Nephron (organoid): ENCODE data around the gene SYT2.

Source experiments
- H3K27ac Mint-ChIP-seq, 3 experiments: 2 replicates each; pipeline ENCODE4 v1.8.0; 2020; ENCODE audit warnings: mixed read lengths in 3 of 3, mild to moderate bottlenecking in 2 of 3, moderate library complexity in 1 of 3
- H3K27me3 Mint-ChIP-seq: 2 replicates; pipeline ENCODE4 v1.8.0; 2021; ENCODE audit warnings: low read depth, mild to moderate bottlenecking, moderate library complexity, mixed read lengths
- H3K36me3 Mint-ChIP-seq: 2 replicates; pipeline ENCODE4 v1.8.0; 2020; ENCODE audit warnings: low read depth, mixed read lengths
- H3K4me1 Mint-ChIP-seq: 2 replicates; pipeline ENCODE4 v1.8.0; 2020; ENCODE audit warnings: mixed read lengths
- H3K4me3 Mint-ChIP-seq, 3 experiments: 2 replicates each; pipeline ENCODE4 v1.8.0; 2020; ENCODE audit warnings: mild to moderate bottlenecking in 3 of 3, mixed read lengths in 3 of 3, moderate library complexity in 2 of 3
- H3K9me3 Mint-ChIP-seq: 2 replicates; pipeline ENCODE4 v1.8.0; 2020; ENCODE audit warnings: mixed read lengths
- TF ChIP-seq, protein P1 (sequence below), 3 experiments: fragments of 200-600 bp; sonication (generic); IDR thresholded peaks; one replicate each; pipeline ENCODE4 v1.5.0; 2021; ENCODE audit warnings: antibody characterized with exemption in 3 of 3; ENCODE audit not compliant: unreplicated experiment in 3 of 3

Gene SYT2

DNA sequence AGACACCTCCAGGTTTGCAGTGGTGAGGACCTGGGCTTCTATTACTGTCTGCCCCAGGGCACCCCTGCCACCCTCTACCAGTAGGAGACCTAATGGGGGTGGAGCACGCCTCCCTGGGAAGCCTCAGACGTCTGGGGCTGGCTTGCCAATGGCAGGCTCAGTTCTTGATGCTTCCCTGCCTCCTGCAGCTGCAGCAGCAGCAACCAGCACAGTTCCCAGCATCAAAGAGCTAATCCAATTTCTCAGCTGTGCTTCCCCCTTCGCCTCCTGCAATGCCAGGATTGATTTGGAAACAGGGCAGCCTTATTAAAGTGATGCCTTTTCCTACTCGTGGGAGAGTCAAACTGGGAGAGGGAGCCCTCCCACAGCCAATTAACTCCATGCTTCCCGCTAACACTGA, 8.2 kb downstream of the SYT2 start:
- TF ChIP-seq, protein P1, sequence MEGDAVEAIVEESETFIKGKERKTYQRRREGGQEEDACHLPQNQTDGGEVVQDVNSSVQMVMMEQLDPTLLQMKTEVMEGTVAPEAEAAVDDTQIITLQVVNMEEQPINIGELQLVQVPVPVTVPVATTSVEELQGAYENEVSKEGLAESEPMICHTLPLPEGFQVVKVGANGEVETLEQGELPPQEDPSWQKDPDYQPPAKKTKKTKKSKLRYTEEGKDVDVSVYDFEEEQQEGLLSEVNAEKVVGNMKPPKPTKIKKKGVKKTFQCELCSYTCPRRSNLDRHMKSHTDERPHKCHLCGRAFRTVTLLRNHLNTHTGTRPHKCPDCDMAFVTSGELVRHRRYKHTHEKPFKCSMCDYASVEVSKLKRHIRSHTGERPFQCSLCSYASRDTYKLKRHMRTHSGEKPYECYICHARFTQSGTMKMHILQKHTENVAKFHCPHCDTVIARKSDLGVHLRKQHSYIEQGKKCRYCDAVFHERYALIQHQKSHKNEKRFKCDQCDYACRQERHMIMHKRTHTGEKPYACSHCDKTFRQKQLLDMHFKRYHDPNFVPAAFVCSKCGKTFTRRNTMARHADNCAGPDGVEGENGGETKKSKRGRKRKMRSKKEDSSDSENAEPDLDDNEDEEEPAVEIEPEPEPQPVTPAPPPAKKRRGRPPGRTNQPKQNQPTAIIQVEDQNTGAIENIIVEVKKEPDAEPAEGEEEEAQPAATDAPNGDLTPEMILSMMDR (IDR thresholded peaks at IDR 0.05; ENCODE audit: unreplicated experiment in 3 of 3), result no peak
- Mint-ChIP-seq H3K27ac (no peak overlapping the region), H3K27me3 (peaks cover 53% of the 10 kb centered on the region), H3K4me3 (no peak overlapping the region), H3K36me3 (no peaks in the 10 kb centered on the region), H3K4me1 (no peaks in the 10 kb centered on the region), H3K9me3 (no peaks in the 10 kb centered on the region)

DNA sequence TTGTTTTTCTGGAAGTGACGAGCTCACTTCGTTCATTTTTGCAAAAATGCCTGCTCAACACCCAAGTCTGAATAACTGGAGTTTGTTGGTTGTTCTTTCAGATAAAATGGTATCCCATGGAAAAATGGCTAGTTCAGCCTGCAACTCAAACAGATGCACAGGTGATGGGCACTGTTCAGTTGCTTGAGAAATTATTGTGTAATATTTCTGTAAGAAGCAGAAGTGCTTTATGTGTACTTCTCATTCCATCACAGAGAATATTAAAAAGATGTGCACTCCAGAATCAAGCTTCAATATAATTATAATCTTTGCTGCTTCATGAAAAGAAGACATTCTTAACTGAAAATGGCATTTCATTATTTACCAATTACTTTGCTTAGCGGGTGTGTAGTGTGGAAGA, 9.1 kb downstream of the SYT2 start:
- Mint-ChIP-seq H3K9me3 (no peaks in the 10 kb centered on the region), H3K4me3 (no peak overlapping the region), H3K27me3 (peaks cover 50% of the 10 kb centered on the region), H3K36me3 (no peaks in the 10 kb centered on the region), H3K4me1 (no peaks in the 10 kb centered on the region), H3K27ac (no peak overlapping the region)
- TF ChIP-seq, protein P1 (IDR thresholded peaks at IDR 0.05; ENCODE audit: unreplicated experiment in 3 of 3), result no peak

DNA sequence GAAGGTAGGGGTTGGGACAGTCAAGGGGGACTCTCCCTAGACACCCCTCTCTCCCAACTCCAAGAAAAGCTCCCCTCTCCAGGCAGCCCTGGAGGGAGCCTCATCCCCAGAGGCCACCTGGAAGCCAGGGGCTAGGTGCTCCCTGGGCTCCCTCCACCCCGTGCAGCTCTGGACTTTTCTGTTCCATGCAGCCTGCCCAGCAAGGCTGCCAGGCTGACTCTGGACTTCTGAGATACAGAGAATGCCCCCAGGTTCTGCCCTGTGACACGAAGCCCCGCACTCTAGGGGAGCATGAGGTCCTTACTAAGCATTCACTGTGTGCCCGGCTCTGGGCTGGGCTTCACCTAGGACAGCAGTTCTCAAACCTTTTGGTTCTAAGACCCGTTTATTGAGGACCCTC, 10.2 kb downstream of the SYT2 start:
- Mint-ChIP-seq H3K36me3 (no peaks in the 10 kb centered on the region), H3K27me3 (peaks cover 49% of the 10 kb centered on the region), H3K9me3 (no peaks in the 10 kb centered on the region), H3K4me1 (no peaks in the 10 kb centered on the region), H3K4me3 (no peak overlapping the region), H3K27ac (no peak overlapping the region)
- TF ChIP-seq, protein P1 (IDR thresholded peaks at IDR 0.05; ENCODE audit: unreplicated experiment in 3 of 3), result no peak

DNA sequence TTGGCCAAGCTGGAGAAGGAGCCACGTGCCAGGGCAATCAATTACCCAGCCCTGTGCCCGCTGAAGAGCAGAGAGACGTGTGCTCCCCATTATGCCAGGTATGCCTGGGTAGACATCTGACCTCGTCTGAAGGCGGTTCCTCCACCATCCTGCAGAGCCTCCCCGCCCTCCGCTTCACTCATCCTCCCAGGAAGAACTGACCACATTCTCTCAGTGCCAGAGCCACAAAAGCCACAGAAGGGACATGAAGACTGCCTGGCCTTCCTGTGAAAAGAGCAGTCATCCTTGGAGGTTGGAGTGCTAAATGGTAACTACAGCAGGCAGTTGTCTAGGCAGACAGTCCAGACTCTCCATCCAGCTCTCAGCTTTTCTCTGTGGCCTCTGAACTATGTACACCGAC, 12.0 kb downstream of the SYT2 start:
- Mint-ChIP-seq H3K4me3 (no peak overlapping the region), H3K36me3 (no peaks in the 10 kb centered on the region)

DNA sequence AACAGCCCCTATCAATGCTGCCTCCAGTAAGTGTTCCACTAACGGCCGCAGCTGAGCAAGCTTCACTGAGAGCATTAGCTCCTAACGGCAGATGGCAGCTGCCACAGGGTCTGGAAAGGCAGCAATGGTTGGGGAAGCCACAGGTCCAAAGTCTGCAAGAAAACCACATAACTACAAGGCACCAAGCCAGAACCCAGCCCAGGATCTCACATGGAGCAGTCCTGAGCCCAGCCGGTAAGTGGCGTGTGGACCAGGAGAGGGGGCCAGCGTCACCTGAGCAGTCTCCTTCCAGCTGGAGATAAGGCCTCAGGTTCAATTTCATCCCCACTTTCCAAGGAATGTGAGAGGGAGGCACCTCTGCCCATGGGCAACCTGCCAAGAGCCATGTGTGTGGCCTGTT, 13.2 kb downstream of the SYT2 start:
- H3K9me3 Mint-ChIP-seq, result no peaks in the 10 kb centered on the region
- no peaks in the 10 kb centered on the region for H3K36me3 Mint-ChIP-seq
- peaks cover 45% of the 10 kb centered on the region for H3K27me3 Mint-ChIP-seq
- no peak overlapping the region for H3K27ac Mint-ChIP-seq
- H3K4me3 Mint-ChIP-seq, result no peak overlapping the region
- TF ChIP-seq, protein P1 (IDR thresholded peaks at IDR 0.05; ENCODE audit: unreplicated experiment in 3 of 3), result no peak
- H3K4me1 Mint-ChIP-seq, result no peaks in the 10 kb centered on the region

More for the DNA sequence above, 12.0 kb downstream of the SYT2 start:
- H3K27ac Mint-ChIP-seq, result no peak overlapping the region
- TF ChIP-seq, protein P1 (IDR thresholded peaks at IDR 0.05; ENCODE audit: unreplicated experiment in 3 of 3), result no peak
- H3K9me3 Mint-ChIP-seq, result no peaks in the 10 kb centered on the region
- H3K4me1 Mint-ChIP-seq, result no peaks in the 10 kb centered on the region
- peaks cover 44% of the 10 kb centered on the region for H3K27me3 Mint-ChIP-seq

DNA sequence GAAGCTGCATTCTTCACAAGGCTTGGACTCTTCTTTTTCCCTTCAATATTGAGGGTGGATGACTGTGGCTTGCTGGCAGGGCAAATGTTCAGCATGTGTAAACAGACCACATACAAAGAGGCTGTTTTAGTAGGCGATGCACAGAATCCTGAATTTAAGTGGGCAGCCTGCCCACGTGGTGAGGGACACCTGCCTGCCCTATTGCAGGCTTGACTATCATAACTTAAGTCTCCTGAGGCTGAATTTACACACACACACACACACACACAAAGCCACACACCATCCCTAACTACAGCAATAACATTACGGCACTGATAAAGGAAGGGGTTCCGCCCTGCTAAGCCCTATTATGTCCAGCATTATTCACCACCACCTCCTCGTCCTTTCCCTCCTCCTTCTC, 15.9 kb downstream of the SYT2 start:
- H3K36me3 Mint-ChIP-seq, result no peaks in the 10 kb centered on the region
- no peaks in the 10 kb centered on the region for H3K4me1 Mint-ChIP-seq

More for the DNA sequence above, 15.9 kb downstream of the SYT2 start:
- H3K27me3 Mint-ChIP-seq, result peaks cover 43% of the 10 kb centered on the region
- H3K27ac Mint-ChIP-seq, result no peak overlapping the region
- TF ChIP-seq, protein P1 (IDR thresholded peaks at IDR 0.05; ENCODE audit: unreplicated experiment in 3 of 3), result no peak
- no peak overlapping the region for H3K4me3 Mint-ChIP-seq
- no peaks in the 10 kb centered on the region for H3K9me3 Mint-ChIP-seq
